Measurements from ENCODE around the gene S100B. TPM values are rescaled to one million over a fixed set of nuclear protein-coding genes. Genes with fewer than 3 reads are reported as not detected.
"Not testable (repeated sequence)": the region's sequence is repeated elsewhere in the genome, so short reads cannot be mapped to it uniquely, and the experiment has no call there.

Gene S100B
- total RNA-seq, 5 donors from 2014 or later (not counting 1 experiment from before 2014, with no cell fraction given) = 0.49 to 11.4 (median 8.9) TPM

GRCh38 chr21:46594276-46594675, 10.6 kb downstream of the S100B start:
- Mint-ChIP-seq H3K27me3 (no peaks in the 10 kb centered on the region), H3K4me3 (no peak overlapping the region), H3K36me3 (no peaks in the 10 kb centered on the region), H3K27ac (no peak overlapping the region), H3K9me3 (peaks cover 4 to 34% (median 20%) of the 10 kb centered on the region in 3 donors), H3K4me1 (peaks cover 6 to 7% (median 6%) of the 10 kb centered on the region in 3 donors)
- Histone ChIP-seq H3K27ac (ENCODE audit: low read length) (no peak overlapping the region), H3K9me3 (no peaks in the 10 kb centered on the region), H3K4me3 (ENCODE audit: control insufficient read depth in 1 of 2, extremely low read depth in 1 of 2, low read length in 1 of 2) (no peak overlapping the region), H3K4me1 (ENCODE audit: control insufficient read depth in 1 of 2, extremely low read depth in 1 of 2, insufficient read depth in 2 of 2, low read length in 2 of 2) (peaks cover 3 to 20% of the 10 kb centered on the region in 2 experiments), H3K27me3 (replicated peaks in 1 of 2; ENCODE audit: control insufficient read depth in 2 of 2, extremely low read depth in 1 of 2, insufficient read depth in 2 of 2, low read length in 1 of 2) (no peaks in the 10 kb centered on the region), H3K36me3 (ENCODE audit: control insufficient read depth in 2 of 2, extremely low read depth in 1 of 2, insufficient read depth in 1 of 2, low read length in 1 of 2) (no peaks in the 10 kb centered on the region)
- 85% methylated on average over 4 of the region's 8 CpGs for WGBS (ENCODE audit: insufficient coverage)
- DNase-seq = no peak
- no peak for ATAC-seq (replicated peaks in 1 of 4)
- ChIA-PET POLR2A (no interaction called here), CTCF (no interaction called here)

GRCh38 chr21:46585191-46585953, 19.5 kb downstream of the S100B start:
- CTCF ChIA-PET = no interaction called here
- no peak overlapping the region for H3K27ac Mint-ChIP-seq
- H3K27me3 ChIP-seq (replicated peaks in 1 of 2; ENCODE audit: control insufficient read depth in 2 of 2, extremely low read depth in 1 of 2, insufficient read depth in 2 of 2, low read length in 1 of 2) = no peaks in the 10 kb centered on the region

GRCh38 chr21:46581780-46582307, 23.0 kb downstream of the S100B start:
- peaks cover 0 to 8% of the 10 kb centered on the region in 2 experiments for H3K4me1 ChIP-seq (ENCODE audit: control insufficient read depth in 1 of 2, extremely low read depth in 1 of 2, insufficient read depth in 2 of 2, low read length in 2 of 2)
- POLR2A ChIA-PET = interaction anchor here in 1 of 2 donors (0.6 kb wide), 1 partner anchor 12 kb away, joined by 4 read pairs; no protein-coding TSS in a partner anchor
- peak overlapping the region in 1 of 2 donors; percentile 23 for H3K4me3 ChIP-seq (ENCODE audit: control insufficient read depth in 1 of 2, extremely low read depth in 1 of 2, low read length in 1 of 2)
- Mint-ChIP-seq H3K4me1 (peaks cover 11 to 39% (median 21%) of the 10 kb centered on the region in 3 donors), H3K4me3 (no peak overlapping the region), H3K27ac (no peak overlapping the region), H3K9me3 (peaks cover 35 to 49% (median 38%) of the 10 kb centered on the region in 3 donors), H3K27me3 (no peaks in the 10 kb centered on the region), H3K36me3 (peaks cover 65% of the 10 kb centered on the region)
- ATAC-seq (replicated peaks in 1 of 4) (no peak), DNase-seq (no peak)
- no peak overlapping the region for H3K27ac ChIP-seq (ENCODE audit: low read length)
- H3K9me3 ChIP-seq = no peaks in the 10 kb centered on the region
- WGBS (ENCODE audit: insufficient coverage) = 98% methylated on average over 5 of the region's 5 CpGs
- CTCF ChIA-PET = no interaction called here
- no peaks in the 10 kb centered on the region for H3K27me3 ChIP-seq (replicated peaks in 1 of 2; ENCODE audit: control insufficient read depth in 2 of 2, extremely low read depth in 1 of 2, insufficient read depth in 2 of 2, low read length in 1 of 2)
- peaks cover 0 to 5% of the 10 kb centered on the region in 2 donors for H3K36me3 ChIP-seq (ENCODE audit: control insufficient read depth in 2 of 2, extremely low read depth in 1 of 2, insufficient read depth in 1 of 2, low read length in 1 of 2)

More at GRCh38 chr21:46585191-46585953, 19.5 kb downstream of the S100B start:
- POLR2A ChIA-PET = interaction anchor here in 1 of 2 donors (0.6 kb wide), 2 partner anchors 8 to 50 kb away, joined by 3 to 5 read pairs; partner anchors contain the start of gene PRMT2
- no peak overlapping the region for H3K27ac ChIP-seq (ENCODE audit: low read length)
- H3K9me3 ChIP-seq = no peaks in the 10 kb centered on the region
- Mint-ChIP-seq H3K36me3 (peaks cover 43% of the 10 kb centered on the region), H3K4me3 (peak overlapping the region in 1 of 3 donors; percentile 22), H3K27me3 (no peaks in the 10 kb centered on the region), H3K9me3 (peaks cover 28 to 57% (median 44%) of the 10 kb centered on the region in 3 donors), H3K4me1 (peaks cover 27 to 47% (median 33%) of the 10 kb centered on the region in 3 donors)
- DNase-seq = no peak
- ATAC-seq (replicated peaks in 1 of 4) = no peak
- H3K4me3 ChIP-seq (ENCODE audit: control insufficient read depth in 1 of 2, extremely low read depth in 1 of 2, low read length in 1 of 2) = no peak overlapping the region
- 91% methylated on average over 6 of the region's 7 CpGs for WGBS (ENCODE audit: insufficient coverage)
- peaks cover 0 to 10% of the 10 kb centered on the region in 2 experiments for H3K4me1 ChIP-seq (ENCODE audit: control insufficient read depth in 1 of 2, extremely low read depth in 1 of 2, insufficient read depth in 2 of 2, low read length in 2 of 2)
- H3K36me3 ChIP-seq (ENCODE audit: control insufficient read depth in 2 of 2, extremely low read depth in 1 of 2, insufficient read depth in 1 of 2, low read length in 1 of 2) = peaks cover 0 to 5% of the 10 kb centered on the region in 2 donors

- peaks cover 56% of the 10 kb centered on the region for H3K36me3 Mint-ChIP-seq
- peaks cover 27 to 35% (median 29%) of the 10 kb centered on the region in 3 donors for H3K9me3 Mint-ChIP-seq
- CTCF ChIA-PET; H3K27ac ChIP-seq (ENCODE audit: low read length); H3K27me3 ChIP-seq (replicated peaks in 1 of 2; ENCODE audit: control insufficient read depth in 2 of 2, extremely low read depth in 1 of 2, insufficient read depth in 2 of 2, low read length in 1 of 2); H3K27me3 Mint-ChIP-seq; H3K9me3 ChIP-seq; POLR2A ChIA-PET; H3K36me3 ChIP-seq (ENCODE audit: control insufficient read depth in 2 of 2, extremely low read depth in 1 of 2, insufficient read depth in 1 of 2, low read length in 1 of 2); ATAC-seq (replicated peaks in 1 of 4); H3K27ac Mint-ChIP-seq; H3K4me3 Mint-ChIP-seq; H3K4me3 ChIP-seq (ENCODE audit: control insufficient read depth in 1 of 2, extremely low read depth in 1 of 2, low read length in 1 of 2); DNase-seq; H3K4me1 ChIP-seq (ENCODE audit: control insufficient read depth in 1 of 2, extremely low read depth in 1 of 2, insufficient read depth in 2 of 2, low read length in 2 of 2): not testable (repeated sequence)
- H3K4me1 Mint-ChIP-seq = peaks cover 22 to 48% (median 27%) of the 10 kb centered on the region in 3 donors
- no CpG with 5 or more reads among the region's 2 CpGs for WGBS (ENCODE audit: insufficient coverage)
These were observed 25.5 kb downstream of the S100B start for GRCh38 chr21:46579394-46579793.

- H3K27me3 Mint-ChIP-seq; H3K27me3 ChIP-seq (replicated peaks in 1 of 2; ENCODE audit: control insufficient read depth in 2 of 2, extremely low read depth in 1 of 2, insufficient read depth in 2 of 2, low read length in 1 of 2); H3K36me3 ChIP-seq (ENCODE audit: control insufficient read depth in 2 of 2, extremely low read depth in 1 of 2, insufficient read depth in 1 of 2, low read length in 1 of 2); H3K4me1 ChIP-seq (ENCODE audit: control insufficient read depth in 1 of 2, extremely low read depth in 1 of 2, insufficient read depth in 2 of 2, low read length in 2 of 2); H3K27ac Mint-ChIP-seq; ATAC-seq (replicated peaks in 1 of 4); DNase-seq; H3K4me3 Mint-ChIP-seq; H3K9me3 ChIP-seq; H3K27ac ChIP-seq (ENCODE audit: low read length); CTCF ChIA-PET; POLR2A ChIA-PET; H3K4me3 ChIP-seq (ENCODE audit: control insufficient read depth in 1 of 2, extremely low read depth in 1 of 2, low read length in 1 of 2): not testable (repeated sequence)
- H3K4me1 Mint-ChIP-seq = peaks cover 23 to 50% (median 34%) of the 10 kb centered on the region in 3 donors
- peaks cover 22 to 39% (median 31%) of the 10 kb centered on the region in 3 donors for H3K9me3 Mint-ChIP-seq
- 100% methylated on average over 1 of the region's 5 CpGs for WGBS (ENCODE audit: insufficient coverage)
- H3K36me3 Mint-ChIP-seq = peaks cover 56% of the 10 kb centered on the region
These were observed 27.1 kb downstream of the S100B start for GRCh38 chr21:46577786-46578185.

- H3K27ac Mint-ChIP-seq = no peak overlapping the region
- ATAC-seq (replicated peaks in 1 of 4) (no peak), DNase-seq (no peak)
- no peaks in the 10 kb centered on the region for H3K27me3 ChIP-seq (replicated peaks in 1 of 2; ENCODE audit: control insufficient read depth in 2 of 2, extremely low read depth in 1 of 2, insufficient read depth in 2 of 2, low read length in 1 of 2)
- no peaks in the 10 kb centered on the region for H3K27me3 Mint-ChIP-seq
- H3K27ac ChIP-seq (ENCODE audit: low read length) = no peak overlapping the region
- peaks cover 37 to 50% (median 41%) of the 10 kb centered on the region in 3 donors for H3K4me1 Mint-ChIP-seq
- H3K36me3 ChIP-seq (ENCODE audit: control insufficient read depth in 2 of 2, extremely low read depth in 1 of 2, insufficient read depth in 1 of 2, low read length in 1 of 2) = peaks cover 5 to 35% of the 10 kb centered on the region in 2 donors
- ChIA-PET CTCF (no interaction called here), POLR2A (no interaction called here)
- H3K4me3 Mint-ChIP-seq = no peak overlapping the region
- peaks cover 6 to 21% (median 13%) of the 10 kb centered on the region in 3 donors for H3K9me3 Mint-ChIP-seq
- no CpG with 5 or more reads among the region's 1 CpG for WGBS (ENCODE audit: insufficient coverage)
- no peak overlapping the region for H3K4me3 ChIP-seq (ENCODE audit: control insufficient read depth in 1 of 2, extremely low read depth in 1 of 2, low read length in 1 of 2)
- H3K36me3 Mint-ChIP-seq = peaks cover 50% of the 10 kb centered on the region
- no peaks in the 10 kb centered on the region for H3K9me3 ChIP-seq
- peaks cover 0 to 8% of the 10 kb centered on the region in 2 experiments for H3K4me1 ChIP-seq (ENCODE audit: control insufficient read depth in 1 of 2, extremely low read depth in 1 of 2, insufficient read depth in 2 of 2, low read length in 2 of 2)
These were observed 32.0 kb downstream of the S100B start for GRCh38 chr21:46572850-46573249.
